Cardiac fibroblast (primary cell): ENCODE measurements around the gene MRC2.

Experiments
- DNase-seq, 2 donors: peaks; one replicate each; pipeline versions ENCODE4 v3.0.0 to v3.0.0-alpha.2; 2010; ENCODE audit warnings: low read depth in 2 of 2
- H3K4me3 ChIP-seq, 2 donors: replicated peaks in 1 of 2; 1 replicate in 1 of 2; 2 replicates in 1 of 2; pipeline ENCODE4 v1.5.1; 2011; ENCODE audit warnings: low read depth in 2 of 2, low read length in 2 of 2, mild to moderate bottlenecking in 2 of 2, moderate library complexity in 1 of 2
- TF ChIP-seq, protein P1 (sequence below): IDR thresholded peaks from one replicate; pipeline ENCODE4 v1.5.1; 2011; ENCODE audit warnings: low read depth, mild to moderate bottlenecking, low read length, inconsistent platforms

MRC2 gene

DNA sequence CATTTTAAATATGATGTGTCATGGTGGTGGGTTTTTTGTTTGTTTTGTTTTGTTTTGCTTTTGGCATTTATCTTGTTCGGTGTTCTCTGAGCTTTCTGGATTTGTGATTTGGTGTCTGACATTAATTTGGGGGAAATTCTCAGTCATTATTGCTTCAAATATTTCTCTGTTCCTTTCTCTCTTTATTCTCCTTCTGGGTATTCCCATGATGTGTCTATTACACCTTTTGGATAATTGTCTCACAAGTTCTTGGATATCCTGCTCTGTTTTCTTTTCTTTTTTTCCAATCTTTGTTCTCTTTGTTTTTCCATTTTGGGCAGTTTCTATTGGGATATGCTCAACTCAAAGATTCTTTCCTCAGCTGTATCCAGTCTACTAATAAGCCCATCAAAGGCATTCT is 92.1 kb downstream of the MRC2 start:
- no peak for DNase-seq
- no peak overlapping the region for H3K4me3 ChIP-seq
- TF ChIP-seq, protein P1, sequence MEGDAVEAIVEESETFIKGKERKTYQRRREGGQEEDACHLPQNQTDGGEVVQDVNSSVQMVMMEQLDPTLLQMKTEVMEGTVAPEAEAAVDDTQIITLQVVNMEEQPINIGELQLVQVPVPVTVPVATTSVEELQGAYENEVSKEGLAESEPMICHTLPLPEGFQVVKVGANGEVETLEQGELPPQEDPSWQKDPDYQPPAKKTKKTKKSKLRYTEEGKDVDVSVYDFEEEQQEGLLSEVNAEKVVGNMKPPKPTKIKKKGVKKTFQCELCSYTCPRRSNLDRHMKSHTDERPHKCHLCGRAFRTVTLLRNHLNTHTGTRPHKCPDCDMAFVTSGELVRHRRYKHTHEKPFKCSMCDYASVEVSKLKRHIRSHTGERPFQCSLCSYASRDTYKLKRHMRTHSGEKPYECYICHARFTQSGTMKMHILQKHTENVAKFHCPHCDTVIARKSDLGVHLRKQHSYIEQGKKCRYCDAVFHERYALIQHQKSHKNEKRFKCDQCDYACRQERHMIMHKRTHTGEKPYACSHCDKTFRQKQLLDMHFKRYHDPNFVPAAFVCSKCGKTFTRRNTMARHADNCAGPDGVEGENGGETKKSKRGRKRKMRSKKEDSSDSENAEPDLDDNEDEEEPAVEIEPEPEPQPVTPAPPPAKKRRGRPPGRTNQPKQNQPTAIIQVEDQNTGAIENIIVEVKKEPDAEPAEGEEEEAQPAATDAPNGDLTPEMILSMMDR, result no peak

GRCh38 chr17:62720126-62720850 is 92.8 kb downstream of the MRC2 start:
- TF ChIP-seq, protein P1, result peak; percentile 41
- no peak for DNase-seq

GRCh38 chr17:62722625-62723024 is 95.2 kb downstream of the MRC2 start:
- no peak overlapping the region for H3K4me3 ChIP-seq
- DNase-seq, result no peak
- TF ChIP-seq, protein P1, result no peak

More at GRCh38 chr17:62720126-62720850, 92.8 kb downstream of the MRC2 start:
- H3K4me3 ChIP-seq, result no peak overlapping the region

- TF ChIP-seq, protein P1, result no peak
- H3K4me3 ChIP-seq, result no peak overlapping the region
- DNase-seq, result peak in 1 of 2 donors; percentile 47
Observed at GRCh38 chr17:62723842-62724241, 96.4 kb downstream of the MRC2 start.

DNA sequence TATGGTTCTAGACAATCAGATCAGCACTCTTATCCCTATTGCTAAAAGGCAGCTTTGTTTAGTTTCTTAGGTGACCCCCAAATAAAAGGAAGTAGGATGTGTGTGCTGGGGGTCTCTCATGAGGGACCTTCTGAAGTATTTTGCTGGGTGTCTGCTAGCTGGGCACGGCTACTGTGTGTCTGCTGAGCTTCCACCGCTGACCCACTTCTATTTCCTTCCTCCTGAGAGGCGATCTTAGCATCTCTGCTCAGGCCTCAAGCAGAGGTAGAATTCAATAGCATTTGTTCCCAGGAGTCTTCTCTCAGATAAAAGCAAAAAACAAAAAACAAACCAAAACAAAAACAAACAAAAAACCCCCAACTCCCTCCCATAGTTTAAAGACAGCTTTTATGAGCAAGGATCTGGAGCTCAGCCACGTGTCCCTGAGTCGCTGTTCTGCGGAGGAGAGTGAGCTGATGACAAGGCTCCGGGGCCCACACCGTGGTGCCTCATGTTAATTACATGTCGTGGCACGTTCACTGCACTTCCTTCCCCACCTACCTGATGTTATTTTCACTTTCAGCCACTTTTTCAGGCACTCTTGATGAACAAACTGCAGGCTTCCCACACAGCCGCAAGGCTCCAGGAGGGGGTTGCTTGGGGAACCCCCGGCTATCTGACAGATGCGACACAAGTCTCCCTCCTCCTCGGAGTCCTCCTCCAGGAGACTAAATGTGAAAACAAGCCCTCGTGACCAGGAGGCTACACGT is 97.1 kb downstream of the MRC2 start:
- TF ChIP-seq, protein P1, result no peak
- no peak overlapping the region for H3K4me3 ChIP-seq

GRCh38 chr17:62725791-62726249 is 98.3 kb downstream of the MRC2 start:
- TF ChIP-seq, protein P1, result no peak
- peak in 1 of 2 donors; percentile 42 for DNase-seq
- H3K4me3 ChIP-seq, result no peak overlapping the region

More for the DNA sequence above, 97.1 kb downstream of the MRC2 start:
- DNase-seq, result no peak
